PC-3 (cell line): ENCODE measurements around the gene CHST9. TPM values are rescaled to one million over a fixed set of nuclear protein-coding genes. Genes with fewer than 3 reads are reported as not detected.

Experiments used
- ATAC-seq: fragments of 200-7000 bp; cut with Tn5 transposase; 2 replicates; pipeline ENCODE4 v1.9.1; 2020; ENCODE audit warnings: mild to moderate bottlenecking, moderate library complexity
- BruUV-seq: library from RNA; stranded (reverse); fragments of 400-500 nt; replicated peaks from 2 replicates; lab custom pipeline; 2021; lab: Mats Ljungman, UMichigan
- CTCF ChIA-PET: fragments of 300-600 bp; sonication (Branson Sonifier 250); formaldehyde crosslinking; loops from one replicate; lab custom pipeline; 2022; ENCODE audit warnings: antibody characterized with exemption; lab: Charles Lee
- POLR2A ChIA-PET: fragments of 300-600 bp; sonication (Branson Sonifier 250); formaldehyde crosslinking; loops from one replicate; lab custom pipeline; 2022; ENCODE audit warnings: antibody characterized with exemption; ENCODE audit not compliant: unreplicated experiment; lab: Charles Lee
- DNase-seq: peaks from one replicate; pipeline ENCODE4 v3.0.0-alpha.2; 2015
- H2AFZ ChIP-seq: fragments of 300-600 bp; sonication (generic); 2 replicates; pipeline ENCODE4 v1.6.0; 2016; ENCODE audit warnings: antibody characterized with exemption, low read length
- H3F3A ChIP-seq: fragments of 300-600 bp; sonication (generic); one replicate; pipeline ENCODE4 v1.6.0; 2017; ENCODE audit warnings: antibody characterized with exemption, low read length, control low read depth, mild to moderate bottlenecking; ENCODE audit not compliant: unreplicated experiment
- H3K27ac ChIP-seq: fragments of 300-600 bp; sonication (generic); 2 replicates; pipeline ENCODE4 v1.5.1; 2016; ENCODE audit warnings: mild to moderate bottlenecking, low read length
- H3K27me3 ChIP-seq: fragments of 300-600 bp; sonication (generic); 2 replicates; pipeline ENCODE4 v1.6.1; 2016; ENCODE audit warnings: low read length, mixed read lengths
- H3K36me3 ChIP-seq: fragments of 300-600 bp; sonication (generic); 2 replicates; pipeline ENCODE4 v1.6.1; 2016; ENCODE audit warnings: low read depth, mixed run types, low read length, mixed read lengths
- H3K4me1 ChIP-seq: fragments of 300-600 bp; sonication (generic); 2 replicates; pipeline ENCODE4 v1.5.1; 2016; ENCODE audit warnings: low read length; ENCODE audit not compliant: insufficient read depth
- H3K4me2 ChIP-seq: fragments of 300-600 bp; sonication (generic); 2 replicates; pipeline ENCODE4 v1.6.0; 2016; ENCODE audit warnings: low read length
- H3K4me3 ChIP-seq: fragments of 300-600 bp; sonication (generic); 2 replicates; pipeline ENCODE4 v1.5.1; 2016; ENCODE audit warnings: mild to moderate bottlenecking, low read length, mixed read lengths
- H3K79me2 ChIP-seq: fragments of 300-600 bp; sonication (generic); 2 replicates; pipeline ENCODE4 v1.6.1; 2017; ENCODE audit warnings: low read length, mixed read lengths
- H3K9ac ChIP-seq: fragments of 300-600 bp; sonication (generic); 2 replicates; pipeline ENCODE4 v1.6.0; 2016; ENCODE audit warnings: mild to moderate bottlenecking, low read length
- H3K9me2 ChIP-seq: fragments of 300-600 bp; sonication (generic); replicated peaks from 2 replicates; pipeline ENCODE4 v1.6.1; 2016; ENCODE audit warnings: mixed run types, low read length, mixed read lengths
- H3K9me3 ChIP-seq: fragments of 300-600 bp; sonication (generic); 2 replicates; pipeline ENCODE4 v1.6.1; 2016; ENCODE audit warnings: low read length, mixed read lengths
- H4K20me1 ChIP-seq: fragments of 300-600 bp; sonication (generic); 2 replicates; pipeline ENCODE4 v1.6.1; 2016; ENCODE audit warnings: low read length, mixed read lengths
- EZH2 ChIP-seq: fragments of 300-600 bp; sonication (generic); IDR thresholded peaks from one replicate; pipeline ENCODE4 v1.6.1; 2017; ENCODE audit warnings: antibody characterized with exemption, mild to moderate bottlenecking, low read length; ENCODE audit not compliant: unreplicated experiment
- EZH2phosphoT487 ChIP-seq: fragments of 300-600 bp; sonication (generic); IDR thresholded peaks from 2 replicates; pipeline ENCODE4 v1.6.1; 2018; ENCODE audit warnings: mild to moderate bottlenecking, antibody characterized with exemption, low read length, borderline replicate concordance
- intact Hi-C: fragments of 100-400 bp; cut with micrococcal nuclease; formaldehyde crosslinking; loops from 2 replicates; pipeline ENCODE4 v1.9.0; 2023
- total RNA-seq: library from RNA; depleted of rRNA; stranded (reverse); fragments of >200 nt; gene quantifications from 2 replicates; pipeline ENCODE4 v1.2.3, GENCODE V29; 2014
- TF ChIP-seq, protein P1 (sequence below): fragments of 300-600 bp; sonication (generic); conservative IDR thresholded peaks from 2 replicates; pipeline ENCODE4 v1.5.1; 2017; ENCODE audit warnings: antibody characterized with exemption, low read depth, mild to moderate bottlenecking, low read length

Gene CHST9
- total RNA-seq, 1 experiment from 2014 or later, result not detected

DNA sequence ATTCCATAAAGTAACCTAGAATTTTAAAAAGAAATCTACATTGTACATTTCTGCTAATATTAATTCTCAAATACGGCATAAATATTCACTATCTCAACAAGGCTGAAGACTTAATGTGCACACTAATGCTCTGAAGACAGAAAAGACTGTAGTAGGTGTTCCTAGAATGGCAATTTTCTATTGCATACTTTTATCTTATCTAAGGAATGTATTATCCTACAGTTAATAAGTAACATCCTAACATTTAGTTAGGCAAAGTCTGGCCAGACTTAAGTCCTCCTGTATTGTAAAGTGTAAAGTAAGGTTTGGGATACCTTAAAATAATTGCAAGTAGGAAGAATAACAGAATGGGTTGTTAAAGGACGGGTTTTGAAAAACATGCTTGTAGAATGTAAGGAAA lies 42.2 kb downstream of the CHST9 start:
- Histone ChIP-seq H3K4me3 (no peak overlapping the region), H3K9me2 (no peaks in the 10 kb centered on the region), H3K4me2 (no peak overlapping the region), H3K79me2 (no peaks in the 10 kb centered on the region), H3K27ac (no peak overlapping the region), H2AFZ (no peak overlapping the region), H3F3A (no peaks in the 10 kb centered on the region), H3K36me3 (no peaks in the 10 kb centered on the region), H3K4me1 (no peaks in the 10 kb centered on the region), H3K27me3 (peaks cover 41% of the 10 kb centered on the region), H4K20me1 (no peaks in the 10 kb centered on the region), H3K9ac (no peak overlapping the region), H3K9me3 (no peaks in the 10 kb centered on the region)
- BruUV-seq, result no TSS peak
- TF ChIP-seq EZH2phosphoT487 (no peak), EZH2 (no peak)
- TF ChIP-seq, protein P1, sequence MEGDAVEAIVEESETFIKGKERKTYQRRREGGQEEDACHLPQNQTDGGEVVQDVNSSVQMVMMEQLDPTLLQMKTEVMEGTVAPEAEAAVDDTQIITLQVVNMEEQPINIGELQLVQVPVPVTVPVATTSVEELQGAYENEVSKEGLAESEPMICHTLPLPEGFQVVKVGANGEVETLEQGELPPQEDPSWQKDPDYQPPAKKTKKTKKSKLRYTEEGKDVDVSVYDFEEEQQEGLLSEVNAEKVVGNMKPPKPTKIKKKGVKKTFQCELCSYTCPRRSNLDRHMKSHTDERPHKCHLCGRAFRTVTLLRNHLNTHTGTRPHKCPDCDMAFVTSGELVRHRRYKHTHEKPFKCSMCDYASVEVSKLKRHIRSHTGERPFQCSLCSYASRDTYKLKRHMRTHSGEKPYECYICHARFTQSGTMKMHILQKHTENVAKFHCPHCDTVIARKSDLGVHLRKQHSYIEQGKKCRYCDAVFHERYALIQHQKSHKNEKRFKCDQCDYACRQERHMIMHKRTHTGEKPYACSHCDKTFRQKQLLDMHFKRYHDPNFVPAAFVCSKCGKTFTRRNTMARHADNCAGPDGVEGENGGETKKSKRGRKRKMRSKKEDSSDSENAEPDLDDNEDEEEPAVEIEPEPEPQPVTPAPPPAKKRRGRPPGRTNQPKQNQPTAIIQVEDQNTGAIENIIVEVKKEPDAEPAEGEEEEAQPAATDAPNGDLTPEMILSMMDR, result no peak
- ChIA-PET POLR2A (interaction anchor here (0.7 kb wide), 1 partner anchor 723 kb away, joined by 4 read pairs; no protein-coding TSS in a partner anchor), CTCF (no interaction called here)
- ATAC-seq (no peak), DNase-seq (no peak)
- intact Hi-C loops, result no loop called here

DNA sequence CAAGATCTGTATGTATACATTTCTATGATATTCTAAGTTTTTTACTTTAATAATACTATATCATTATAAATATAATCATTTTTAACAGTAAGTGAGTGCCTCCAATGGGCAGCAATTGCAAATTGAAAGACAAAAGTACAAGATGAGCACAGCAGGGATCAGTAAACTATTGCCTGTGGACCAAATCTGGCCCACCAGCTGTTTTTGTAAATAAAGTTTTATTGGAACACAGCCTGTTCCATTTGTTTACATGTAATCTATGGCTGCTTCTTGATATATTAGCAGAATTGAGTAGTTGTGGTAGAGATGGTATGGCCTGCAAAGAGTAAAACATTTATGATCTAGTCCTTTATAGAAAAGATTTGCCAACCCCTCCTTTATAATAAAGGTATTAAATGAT lies 43.2 kb downstream of the CHST9 start:
- no peaks in the 10 kb centered on the region for H3F3A ChIP-seq
- no peak overlapping the region for H3K9ac ChIP-seq
- no peaks in the 10 kb centered on the region for H3K9me2 ChIP-seq
- ChIA-PET POLR2A (no interaction called here), CTCF (no interaction called here)
- ATAC-seq (no peak), DNase-seq (no peak)
- no TSS peak for BruUV-seq
- no peaks in the 10 kb centered on the region for H3K4me1 ChIP-seq
- H3K79me2 ChIP-seq, result no peaks in the 10 kb centered on the region
- H3K9me3 ChIP-seq, result no peaks in the 10 kb centered on the region
- peaks cover 41% of the 10 kb centered on the region for H3K27me3 ChIP-seq
- intact Hi-C loops, result no loop called here
- no peak for TF ChIP-seq EZH2
- no peak for TF ChIP-seq EZH2phosphoT487
- TF ChIP-seq, protein P1, result no peak
- H3K4me3 ChIP-seq, result no peak overlapping the region
- no peaks in the 10 kb centered on the region for H4K20me1 ChIP-seq
- H3K27ac ChIP-seq, result no peak overlapping the region
- H2AFZ ChIP-seq, result no peak overlapping the region
- H3K36me3 ChIP-seq, result no peaks in the 10 kb centered on the region
- no peak overlapping the region for H3K4me2 ChIP-seq

DNA sequence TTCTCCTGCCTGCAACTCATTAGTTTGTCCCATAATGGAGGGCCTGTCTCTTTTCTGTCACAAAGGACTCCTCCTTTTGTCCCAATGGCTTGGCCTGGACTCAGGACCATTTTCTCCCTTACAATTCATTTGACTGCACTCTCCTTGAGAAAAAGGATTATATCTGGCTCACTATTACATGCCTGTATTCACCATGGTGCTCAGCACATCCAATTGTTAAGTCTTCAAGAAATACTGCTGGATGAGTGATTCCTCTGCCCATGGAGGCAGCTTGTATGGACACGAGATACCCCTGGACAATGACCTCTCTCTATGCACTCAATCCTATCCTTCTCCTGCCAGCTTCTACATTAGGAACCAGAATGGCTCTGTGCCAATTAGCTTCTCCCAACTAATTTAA lies 47.0 kb downstream of the CHST9 start:
- intact Hi-C loops, result no loop called here
- no peak for ATAC-seq

More for the DNA sequence above, 47.0 kb downstream of the CHST9 start:
- no peak overlapping the region for H3K9ac ChIP-seq
- H3K4me1 ChIP-seq, result no peaks in the 10 kb centered on the region
- DNase-seq, result no peak
- H3K9me2 ChIP-seq, result no peaks in the 10 kb centered on the region
- POLR2A ChIA-PET, result interaction anchor here (0.6 kb wide), 1 partner anchor 385 kb away, joined by 3 read pairs; no protein-coding TSS in a partner anchor
- no peaks in the 10 kb centered on the region for H4K20me1 ChIP-seq
- TF ChIP-seq EZH2phosphoT487 (no peak), EZH2 (no peak)
- TF ChIP-seq, protein P1, result no peak
- no peaks in the 10 kb centered on the region for H3K9me3 ChIP-seq
- no peak overlapping the region for H2AFZ ChIP-seq
- CTCF ChIA-PET, result no interaction called here
- H3K4me2 ChIP-seq, result no peak overlapping the region
- H3K27me3 ChIP-seq, result peaks cover 16% of the 10 kb centered on the region
- H3F3A ChIP-seq, result no peaks in the 10 kb centered on the region
- no TSS peak for BruUV-seq
- H3K79me2 ChIP-seq, result no peaks in the 10 kb centered on the region
- H3K4me3 ChIP-seq, result no peak overlapping the region
- no peaks in the 10 kb centered on the region for H3K36me3 ChIP-seq
- H3K27ac ChIP-seq, result no peak overlapping the region
